ENCODE measurements around the gene TSPO. TPM values are rescaled to one million over a fixed set of nuclear protein-coding genes. Genes with fewer than 3 reads are reported as not detected.
A peak's percentile ranks its signal among the peaks of the same experiment; 100 is the strongest.
"Not testable (repeated sequence)": the region's sequence is repeated elsewhere in the genome, so short reads cannot be mapped to it uniquely, and the experiment has no call there.

TSPO gene
- 310 and 323 TPM in 2 replicates for total RNA-seq

- peak; percentile 43 to 67 for DNase-seq (ENCODE audit: low read depth in 2 of 2)
Observed at GRCh38 chr22:43151251-43152002, at the start of gene TSPO. TSS of gene TSPO (plus strand) at chr22:43151559. CDS start at chr22:43159239, 7,680 bp downstream.

GRCh38 chr22:43104056-43104625 is 47.2 kb upstream of the TSPO start:
- DNase-seq (ENCODE audit: low read depth in 2 of 2): peak in 1 of 2 donors; percentile 81

GRCh38 chr22:43104950-43105349 is 46.4 kb upstream of the TSPO start:
- DNase-seq (ENCODE audit: low read depth in 2 of 2): not testable (repeated sequence)

- no peak for DNase-seq (ENCODE audit: low read depth in 2 of 2)
Observed at GRCh38 chr22:43106302-43106701, 45.1 kb upstream of the TSPO start.

- no peak for DNase-seq (ENCODE audit: low read depth in 2 of 2)
Observed at GRCh38 chr22:43109511-43109910, 41.8 kb upstream of the TSPO start.

- DNase-seq (ENCODE audit: low read depth in 2 of 2): no peak
Observed at GRCh38 chr22:43109921-43110443, 41.4 kb upstream of the TSPO start.

GRCh38 chr22:43110444-43110926 is 40.9 kb upstream of the TSPO start, which contains the start of gene BIK:
TSS of gene BIK (plus strand) at chr22:43110750. CDS start at chr22:43124023, 13,273 bp downstream.
- peak; percentile 47 to 74 for DNase-seq (ENCODE audit: low read depth in 2 of 2)

- no peak for DNase-seq (ENCODE audit: low read depth in 2 of 2)
Observed at GRCh38 chr22:43110927-43111623, 40.3 kb upstream of the TSPO start.

- DNase-seq (ENCODE audit: low read depth in 2 of 2): no peak
Observed at GRCh38 chr22:43113526-43114251, 37.7 kb upstream of the TSPO start.

GRCh38 chr22:43114958-43115357 is 36.4 kb upstream of the TSPO start:
- DNase-seq (ENCODE audit: low read depth in 2 of 2): no peak

GRCh38 chr22:43116932-43117331 is 34.4 kb upstream of the TSPO start:
- DNase-seq (ENCODE audit: low read depth in 2 of 2): no peak

- DNase-seq (ENCODE audit: low read depth in 2 of 2): no peak
Observed at GRCh38 chr22:43118024-43118849, 33.1 kb upstream of the TSPO start.

- no peak for DNase-seq (ENCODE audit: low read depth in 2 of 2)
Observed at GRCh38 chr22:43118953-43119458, 32.4 kb upstream of the TSPO start.

- peak; percentile 48 to 78 for DNase-seq (ENCODE audit: low read depth in 2 of 2)
Observed at GRCh38 chr22:43126501-43127165, 24.7 kb upstream of the TSPO start.

GRCh38 chr22:43127166-43127908 is 24.0 kb upstream of the TSPO start:
- no peak for DNase-seq (ENCODE audit: low read depth in 2 of 2)

GRCh38 chr22:43128116-43128515 is 23.2 kb upstream of the TSPO start:
- peak in 1 of 2 donors; percentile 22 for DNase-seq (ENCODE audit: low read depth in 2 of 2)

GRCh38 chr22:43128928-43129424 is 22.4 kb upstream of the TSPO start:
- no peak for DNase-seq (ENCODE audit: low read depth in 2 of 2)

Measured in lung microvascular endothelial cell (primary cell).